Esophagus squamous epithelium (tissue), 4 donors: ENCODE measurements around the gene TRMU.

Experiments
- CTCF ChIP-seq, 6 experiments: fragments of 450-650 bp in 4 of 6; fragments of 200-600 bp in 2 of 6; sonication (generic) in 2 of 6; IDR thresholded peaks; one replicate each; pipeline ENCODE4 v1.5.1; 2016 to 2019; ENCODE audit warnings: antibody characterized with exemption in 6 of 6, mild to moderate bottlenecking in 4 of 6, moderate library complexity in 4 of 6
- POLR2A ChIP-seq, 4 donors: fragments of 450-650 bp; IDR thresholded peaks; one replicate each; pipeline ENCODE4 v1.6.1; 2017; ENCODE audit warnings: antibody characterized with exemption in 4 of 4, mild to moderate bottlenecking in 4 of 4, moderate library complexity in 3 of 4

- no peak for TF ChIP-seq CTCF (IDR thresholded peaks at IDR 0.05)
- no peak for TF ChIP-seq POLR2A (IDR thresholded peaks at IDR 0.05)
Observed at GRCh38 chr22:46319319-46319718, 16.2 kb upstream of the TRMU start.
